H1 (cell line): ENCODE measurements around the gene RNF212. TPM values are rescaled to one million over a fixed set of nuclear protein-coding genes. Genes with fewer than 3 reads are reported as not detected.

Source experiments
- CTCF ChIA-PET: fragments of 300-600 bp; sonication (Branson Sonifier 250); formaldehyde crosslinking; loops from one replicate; lab custom pipeline; 2021; ENCODE audit not compliant: partially characterized antibody; lab: Charles Lee
- POLR2A ChIA-PET: fragments of 300-600 bp; sonication (Branson Sonifier 250); formaldehyde crosslinking; loops from one replicate; lab custom pipeline; 2021; ENCODE audit warnings: inconsistent platforms; ENCODE audit not compliant: partially characterized antibody; lab: Charles Lee
- DNase-seq, 2 experiments: peaks; one replicate each; pipeline versions ENCODE4 v3.0.0 to v3.0.0-alpha.2; 2010 to 2022; ENCODE audit warnings: low spot score in 2 of 2, low read depth in 1 of 2, mixed read lengths in 1 of 2
- FAIRE-seq: peaks from 2 replicates; lab custom pipeline; 2011; peaks lifted over from hg19 to GRCh38; lab: Jason Lieb, UNC
- H2AFZ ChIP-seq: 2 replicates; pipeline ENCODE4 v1.8.1; 2012; ENCODE audit warnings: low read length, inconsistent platforms
- H2AK5ac ChIP-seq: 2 replicates; pipeline ENCODE4 v1.6.1; 2013; ENCODE audit warnings: low read depth, low read length
- H2BK120ac ChIP-seq: replicated peaks from 2 replicates; pipeline ENCODE3; 2013; ENCODE audit warnings: low read depth, low read length, inconsistent platforms
- H2BK12ac ChIP-seq: 2 replicates; pipeline ENCODE4 v1.6.1; 2013; ENCODE audit warnings: low read depth, low read length
- H2BK15ac ChIP-seq: 2 replicates; pipeline ENCODE4 v1.6.1; 2013; ENCODE audit warnings: low read length
- H2BK20ac ChIP-seq: 2 replicates; pipeline ENCODE4 v1.6.1; 2013; ENCODE audit warnings: low read length
- H2BK5ac ChIP-seq: 2 replicates; pipeline ENCODE4 v1.6.1; 2013; ENCODE audit warnings: low read depth, low read length
- H3K14ac ChIP-seq: 2 replicates; pipeline ENCODE4 v1.6.1; 2013; ENCODE audit warnings: inconsistent platforms; ENCODE audit not compliant: insufficient read length
- H3K18ac ChIP-seq: 2 replicates; pipeline ENCODE4 v1.6.1; 2013; ENCODE audit warnings: low read length; ENCODE audit errors: extremely low read depth
- H3K23ac ChIP-seq: 2 replicates; pipeline ENCODE4 v1.6.1; 2013; ENCODE audit warnings: inconsistent platforms; ENCODE audit not compliant: insufficient read length
- H3K23me2 ChIP-seq: 2 replicates; pipeline ENCODE4 v1.6.1; 2013; ENCODE audit warnings: low read depth, low read length
- H3K27ac ChIP-seq: 2 replicates; pipeline ENCODE4 v1.6.1; 2011; ENCODE audit warnings: low read depth, low read length, inconsistent platforms
- H3K27me3 ChIP-seq, 4 experiments: replicated peaks in 1 of 4; 1 replicate in 1 of 4; 2 replicates in 3 of 4; pipeline versions ENCODE4 v1.6.1 to v1.8.1; 2011 to 2013; ENCODE audit warnings: low read length in 3 of 4, mild to moderate bottlenecking in 3 of 4, inconsistent platforms in 2 of 4, mixed read lengths in 2 of 4, moderate library complexity in 1 of 4; ENCODE audit not compliant: control insufficient read depth in 3 of 4, insufficient read depth in 3 of 4; ENCODE audit errors: extremely low read depth in 1 of 4
- H3K36me3 ChIP-seq, 4 experiments: 2 replicates each; pipeline versions ENCODE4 v1.6.1 to v1.8.1; 2011 to 2013; ENCODE audit warnings: mild to moderate bottlenecking in 4 of 4, low read length in 3 of 4, moderate library complexity in 2 of 4, control low read depth in 1 of 4, inconsistent platforms in 1 of 4; ENCODE audit not compliant: insufficient read depth in 4 of 4, control insufficient read depth in 2 of 4
- H3K4ac ChIP-seq: replicated peaks from 2 replicates; pipeline ENCODE3; 2013; ENCODE audit warnings: low read length, low read depth, mixed read lengths, inconsistent platforms; ENCODE audit not compliant: insufficient read length
- H3K4me1 ChIP-seq, 4 experiments: replicated peaks in 1 of 4; 1 replicate in 1 of 4; 2 replicates in 3 of 4; pipeline versions ENCODE4 v1.6.1 to v1.8.1; 2011 to 2013; ENCODE audit warnings: low read length in 3 of 4, inconsistent platforms in 2 of 4, mixed read lengths in 1 of 4; ENCODE audit not compliant: insufficient read depth in 4 of 4, control insufficient read depth in 3 of 4
- H3K4me2 ChIP-seq, 2 experiments: 2 replicates each; pipeline versions ENCODE4 v1.6.1 to v1.8.1; 2011 to 2013; ENCODE audit warnings: low read depth in 2 of 2, low read length in 2 of 2, control low read depth in 1 of 2, inconsistent platforms in 1 of 2, mild to moderate bottlenecking in 1 of 2; ENCODE audit not compliant: insufficient read depth in 1 of 2
- H3K4me3 ChIP-seq, 4 experiments: fragments of 200-600, 300-600 bp in 1 of 4; sonication (generic), shearing (Covaris generic), sonication (Bioruptor Twin) in 1 of 4; 2 replicates each; pipeline versions ENCODE4 v1.5.1 to v1.8.1; 2011 to 2016; ENCODE audit warnings: low read length in 4 of 4, low read depth in 3 of 4, control low read depth in 2 of 4, inconsistent platforms in 2 of 4, mild to moderate bottlenecking in 2 of 4, mixed read lengths in 1 of 4, moderate library complexity in 1 of 4; ENCODE audit not compliant: insufficient read depth in 2 of 4; ENCODE audit errors: extremely low read depth in 1 of 4
- H3K56ac ChIP-seq: replicated peaks from 2 replicates; pipeline ENCODE3; 2013; ENCODE audit warnings: low read depth, mild to moderate bottlenecking, mixed read lengths, low read length, inconsistent platforms; ENCODE audit not compliant: insufficient read length
- H3K79me1 ChIP-seq: 2 replicates; pipeline ENCODE4 v1.6.1; 2013; ENCODE audit warnings: low read depth, low read length, control low read depth
- H3K79me2 ChIP-seq, 2 experiments: 2 replicates each; pipeline versions ENCODE4 v1.6.1 to v1.8.1; 2012 to 2013; ENCODE audit warnings: low read length in 2 of 2, mild to moderate bottlenecking in 2 of 2, inconsistent platforms in 1 of 2; ENCODE audit not compliant: insufficient read depth in 2 of 2, control insufficient read depth in 1 of 2
- H3K9ac ChIP-seq, 4 experiments: replicated peaks in 1 of 4; 1 replicate in 1 of 4; 2 replicates in 3 of 4; pipeline versions ENCODE4 v1.6.1 to v1.8.1; 2011 to 2013; ENCODE audit warnings: low read depth in 3 of 4, low read length in 3 of 4, control low read depth in 2 of 4, mild to moderate bottlenecking in 2 of 4, moderate library complexity in 2 of 4, inconsistent platforms in 1 of 4; ENCODE audit errors: extremely low read depth in 1 of 4
- H3K9me3 ChIP-seq, 2 experiments: 2 replicates each; pipeline versions ENCODE4 v1.6.1 to v1.8.1; 2012 to 2013; ENCODE audit warnings: mild to moderate bottlenecking in 2 of 2, moderate library complexity in 2 of 2, control low read depth in 1 of 2, inconsistent platforms in 1 of 2, low read depth in 1 of 2, low read length in 1 of 2, mixed read lengths in 1 of 2; ENCODE audit not compliant: insufficient read depth in 2 of 2
- H4K20me1 ChIP-seq, 2 experiments: replicated peaks in 1 of 2; 2 replicates each; pipeline versions ENCODE3 to v1.8.1; 2011 to 2013; ENCODE audit warnings: inconsistent platforms in 2 of 2, low read length in 2 of 2, mild to moderate bottlenecking in 1 of 2; ENCODE audit not compliant: insufficient read depth in 2 of 2, control insufficient read depth in 1 of 2
- H4K5ac ChIP-seq: 2 replicates; pipeline ENCODE4 v1.6.1; 2013; ENCODE audit warnings: low read length, low read depth, mixed read lengths, inconsistent platforms; ENCODE audit not compliant: insufficient read length
- H4K8ac ChIP-seq: 2 replicates; pipeline ENCODE4 v1.8.0; 2013; ENCODE audit warnings: mild to moderate bottlenecking, moderate library complexity, low read length, inconsistent platforms; ENCODE audit not compliant: insufficient read depth; ENCODE audit errors: extremely low read depth
- H4K91ac ChIP-seq: replicated peaks from 2 replicates; pipeline ENCODE3; 2013; ENCODE audit warnings: low read length, mixed read lengths, inconsistent platforms; ENCODE audit not compliant: insufficient read length
- BRCA1 ChIP-seq: IDR thresholded peaks from 2 replicates; pipeline ENCODE4 v1.6.1; 2012; ENCODE audit warnings: low read depth, low read length, improper control_type of control experiment
- CBX5 ChIP-seq: fragments of 300-800, 300-1000 bp; sonication (generic); IDR thresholded peaks from 2 replicates; pipeline ENCODE4 v1.7.1; 2016; ENCODE audit warnings: antibody characterized with exemption, low read length, low read depth
- CHD1 ChIP-seq: IDR thresholded peaks from 2 replicates; pipeline ENCODE4 v1.6.1; 2012; ENCODE audit warnings: low read depth, low read length, improper control_type of control experiment
- EP300 ChIP-seq, 2 experiments: IDR thresholded peaks; 1 replicate in 1 of 2; 2 replicates in 1 of 2; pipeline ENCODE4 v1.6.1; 2011 to 2012; ENCODE audit warnings: low read depth in 2 of 2, low read length in 2 of 2, mild to moderate bottlenecking in 2 of 2, borderline replicate concordance in 1 of 2, inconsistent platforms in 1 of 2, moderate library complexity in 1 of 2
- HDAC6 ChIP-seq: IDR thresholded peaks from one replicate; pipeline ENCODE4 v1.7.1; 2012; ENCODE audit warnings: low read depth, mild to moderate bottlenecking, inconsistent platforms, low read length, moderate library complexity
- MAFK ChIP-seq: IDR thresholded peaks from 2 replicates; pipeline ENCODE4 v1.6.1; 2012; ENCODE audit warnings: low read depth, mild to moderate bottlenecking, improper control_type of control experiment, low read length
- POLR2A ChIP-seq, 2 experiments: IDR thresholded peaks; 1 replicate in 1 of 2; 2 replicates in 1 of 2; pipeline ENCODE4 v1.6.1; 2011; ENCODE audit warnings: low read depth in 2 of 2, low read length in 2 of 2, mild to moderate bottlenecking in 2 of 2; ENCODE audit errors: control extremely low read depth in 1 of 2
- RFX5 ChIP-seq: IDR thresholded peaks from 2 replicates; pipeline ENCODE4 v1.6.1; 2011; ENCODE audit warnings: low read depth, low read length, improper control_type of control experiment, borderline replicate concordance
- SIN3A ChIP-seq, 2 experiments: IDR thresholded peaks in 1 of 2; conservative IDR thresholded peaks in 1 of 2; 2 replicates each; pipeline ENCODE4 v1.6.1; 2011 to 2012; ENCODE audit warnings: low read length in 2 of 2, improper control_type of control experiment in 1 of 2, low read depth in 1 of 2, mild to moderate bottlenecking in 1 of 2
- SP4 ChIP-seq: IDR thresholded peaks from 2 replicates; pipeline ENCODE4 v1.6.1; 2012; ENCODE audit warnings: low read length, inconsistent platforms
- TAF1 ChIP-seq: IDR thresholded peaks from 2 replicates; pipeline ENCODE4 v1.6.1; 2011; ENCODE audit warnings: mild to moderate bottlenecking, low read depth, low read length
- TAF7 ChIP-seq: optimal IDR thresholded peaks from 2 replicates; pipeline ENCODE3; 2011; ENCODE audit warnings: low read depth, mild to moderate bottlenecking, inconsistent platforms, low read length, moderate library complexity, borderline replicate concordance
- YY1 ChIP-seq: IDR thresholded peaks from 2 replicates; pipeline ENCODE4 v1.6.1; 2011; ENCODE audit warnings: low read depth, mild to moderate bottlenecking, low read length
- ZNF274 ChIP-seq: IDR thresholded peaks from 2 replicates; pipeline ENCODE4 v1.7.0; 2012; ENCODE audit warnings: low read length, borderline replicate concordance; ENCODE audit errors: extremely low read depth
- WGBS, 2 experiments: shearing (Covaris generic) in 1 of 2; methylation state at CpG; one replicate each; pipeline versions ENCODE4 v1.1.6 to v1.1.7; 2013 to 2015; ENCODE audit warnings: low lambda C conversion rate in 2 of 2, mixed read lengths in 2 of 2, inconsistent platforms in 1 of 2, low coverage in 1 of 2, missing lambda C conversion rate in 1 of 2; ENCODE audit not compliant: insufficient replicate concordance in 2 of 2, insufficient coverage in 1 of 2, insufficient read length in 1 of 2; ENCODE audit errors: extremely low coverage in 1 of 2, missing lambda C conversion rate in 1 of 2; 5-methylcytosine and 5-hydroxymethylcytosine counted together
- polyA plus RNA-seq, 7 experiments: library from polyadenylated mRNA; depleted of rRNA in 3 of 7; stranded (reverse) in 5 of 7; unstranded in 2 of 7; fragments of >200 nt in 5 of 7; fragments of 200-250 nt in 2 of 7; gene quantifications; 1 replicate in 5 of 7; 2 replicates in 1 of 7; 4 replicates in 1 of 7; pipeline versions ENCODE4 v1.2.1 to v1.2.3, GENCODE V29; 2011 to 2013; ENCODE audit warnings: missing spikeins in 2 of 7, mixed read lengths in 2 of 7
- total RNA-seq: library from RNA; stranded (reverse); fragmentation: NEBNext Ultra II Directional; extraction: Animal tissue kit (Norgen Biotek cat#: 25700); gene quantifications from 2 replicates; pipeline ENCODE4 v1.2.1, GENCODE V29; 2021

RNF212 gene
- total and polyA plus RNA-seq, 2 of the 8 experiments (the other 6 are each of a cell fraction or from before 2014, with no cell fraction given): 3.4 to 5.4 TPM

GRCh38 chr4:1061056-1061700, 52.2 kb downstream of the RNF212 start:
- H3K14ac ChIP-seq: no peak overlapping the region
- ChIA-PET POLR2A (no interaction called here), CTCF (interaction anchor here (0.8 kb wide), 1 partner anchor 10 kb away, joined by 3 read pairs; no protein-coding TSS in a partner anchor)
- H2BK5ac ChIP-seq: no peak overlapping the region
- FAIRE-seq (no peak), DNase-seq (no peak)
- no peaks in the 10 kb centered on the region for H3K79me1 ChIP-seq
- H3K79me2 ChIP-seq: no peaks in the 10 kb centered on the region
- no peak overlapping the region for H2BK120ac ChIP-seq
- H4K5ac ChIP-seq: no peak overlapping the region
- H3K27ac ChIP-seq: no peak overlapping the region
- H4K91ac ChIP-seq: no peak overlapping the region
- H3K27me3 ChIP-seq: peaks cover 0 to 1% (median 0%) of the 10 kb centered on the region in 4 experiments; a peak in 1 of 7 replicates
- H3K36me3 ChIP-seq: no peaks in the 10 kb centered on the region
- no peak overlapping the region for H3K9ac ChIP-seq
- H3K4me1 ChIP-seq: no peaks in the 10 kb centered on the region; a peak in 1 of 7 replicates
- H3K9me3 ChIP-seq: no peaks in the 10 kb centered on the region
- no peak overlapping the region for H2BK12ac ChIP-seq
- no peak overlapping the region for H3K56ac ChIP-seq
- no peak overlapping the region for H3K23ac ChIP-seq
- no peak overlapping the region for H3K18ac ChIP-seq
- no peaks in the 10 kb centered on the region for H3K23me2 ChIP-seq
- no peak overlapping the region for H3K4me3 ChIP-seq
- no peak for TF ChIP-seq TAF1
- no peak for TF ChIP-seq EP300 (IDR thresholded peaks at IDR 0.05; ENCODE audit: borderline replicate concordance in 1 of 2, low read depth in 2 of 2, low read length in 2 of 2)
- TF ChIP-seq YY1: no peak
- no peak for TF ChIP-seq SP4
- TF ChIP-seq CBX5: no peak
- no peak for TF ChIP-seq MAFK
- no peak for TF ChIP-seq RFX5
- TF ChIP-seq SIN3A (conservative IDR thresholded peaks at IDR 0.05 in 1 of 2, IDR thresholded peaks at IDR 0.05 in 1 of 2; ENCODE audit: low read depth in 1 of 2, low read length in 2 of 2): no peak
- no peak for TF ChIP-seq HDAC6
- no peak for TF ChIP-seq CHD1
- no peak for TF ChIP-seq BRCA1
- no peak for TF ChIP-seq TAF7
- no peak for TF ChIP-seq POLR2A (IDR thresholded peaks at IDR 0.05; ENCODE audit: control extremely low read depth in 1 of 2, low read depth in 2 of 2, low read length in 2 of 2)
- no peak for TF ChIP-seq ZNF274
- no peak overlapping the region for H3K4ac ChIP-seq
- no peaks in the 10 kb centered on the region for H4K20me1 ChIP-seq
- H2AFZ ChIP-seq: no peak overlapping the region
- WGBS, 2 experiments: 88% methylated on average over 12 of the region's 14 CpGs; no CpG with 5 or more reads in 1 of the 2 experiments
- H2AK5ac ChIP-seq: no peak overlapping the region
- 0 out of 2 replicates have a peak overlapping the region, but pooled peaks have one; percentile 46 for H4K8ac ChIP-seq
- H3K4me2 ChIP-seq: no peak overlapping the region
- H2BK15ac ChIP-seq: no peak overlapping the region
- no peak overlapping the region for H2BK20ac ChIP-seq
